Muscle layer of duodenum (tissue), 2 donors: Measurements from ENCODE around the gene ACSL5.

Source experiments
- H3K27ac ChIP-seq: one replicate; pipeline ENCODE4 v1.7.0; 2013; ENCODE audit warnings: mild to moderate bottlenecking, low read length
- H3K27me3 ChIP-seq: one replicate; pipeline ENCODE4 v1.7.0; 2013; ENCODE audit warnings: low read depth, mild to moderate bottlenecking, control low read depth, low read length
- H3K36me3 ChIP-seq, 2 donors: one replicate each; pipeline ENCODE4 v1.7.0; 2013; ENCODE audit warnings: low read length in 2 of 2, control low read depth in 1 of 2, mild to moderate bottlenecking in 1 of 2; ENCODE audit not compliant: insufficient read depth in 2 of 2, control insufficient read depth in 1 of 2
- H3K4me1 ChIP-seq, 2 donors: one replicate each; pipeline ENCODE4 v1.7.0; 2013; ENCODE audit warnings: low read length in 2 of 2, mild to moderate bottlenecking in 2 of 2, control low read depth in 1 of 2, moderate library complexity in 1 of 2; ENCODE audit not compliant: insufficient read depth in 2 of 2, control insufficient read depth in 1 of 2
- H3K4me3 ChIP-seq, 2 donors: one replicate each; pipeline ENCODE4 v1.7.0; 2013; ENCODE audit warnings: low read length in 2 of 2, low read depth in 1 of 2, mild to moderate bottlenecking in 1 of 2
- H3K9me3 ChIP-seq, 2 donors: one replicate each; pipeline ENCODE4 v1.7.0; 2013; ENCODE audit warnings: low read length in 2 of 2, control low read depth in 1 of 2, mild to moderate bottlenecking in 1 of 2; ENCODE audit not compliant: control insufficient read depth in 1 of 2
- donor health status: healthy.

ACSL5 gene

GRCh38 chr10:112373912-112374338 lies at the start of gene ACSL5:
TSS of gene ACSL5 (plus strand) at chr10:112374116. CDS start at chr10:112394947, 20,831 bp downstream.
- H3K4me1 ChIP-seq: peaks cover 8 to 18% of the 10 kb centered on the region in 2 donors
- H3K9me3 ChIP-seq: no peaks in the 10 kb centered on the region
- peak within 1 kb of the TSS in 1 of 2 donors; percentile 80 for H3K4me3 ChIP-seq
- peak within 1 kb of the TSS; percentile 98 for H3K27ac ChIP-seq
- no peaks in the 10 kb centered on the region for H3K36me3 ChIP-seq
- no peaks in the 10 kb centered on the region for H3K27me3 ChIP-seq

GRCh38 chr10:112327678-112328077 lies 46.2 kb upstream of the ACSL5 start:
- H3K4me1 ChIP-seq: no peaks in the 10 kb centered on the region
- no peak overlapping the region for H3K27ac ChIP-seq
- no peaks in the 10 kb centered on the region for H3K36me3 ChIP-seq
- no peak overlapping the region for H3K4me3 ChIP-seq
- no peaks in the 10 kb centered on the region for H3K9me3 ChIP-seq
- no peaks in the 10 kb centered on the region for H3K27me3 ChIP-seq

- Histone ChIP-seq H3K36me3 (no peaks in the 10 kb centered on the region), H3K9me3 (no peaks in the 10 kb centered on the region), H3K4me3 (no peak overlapping the region), H3K27me3 (no peaks in the 10 kb centered on the region), H3K4me1 (no peaks in the 10 kb centered on the region), H3K27ac (no peak overlapping the region)
Measured at GRCh38 chr10:112330162-112330561, 43.8 kb upstream of the ACSL5 start.

GRCh38 chr10:112330607-112331160 lies 43.2 kb upstream of the ACSL5 start:
- Histone ChIP-seq H3K36me3 (no peaks in the 10 kb centered on the region), H3K27ac (no peak overlapping the region), H3K4me3 (no peak overlapping the region), H3K27me3 (no peaks in the 10 kb centered on the region), H3K4me1 (no peaks in the 10 kb centered on the region), H3K9me3 (no peaks in the 10 kb centered on the region)

GRCh38 chr10:112332022-112332421 lies 41.9 kb upstream of the ACSL5 start:
- H3K9me3 ChIP-seq: no peaks in the 10 kb centered on the region
- H3K36me3 ChIP-seq: no peaks in the 10 kb centered on the region
- no peak overlapping the region for H3K27ac ChIP-seq
- H3K27me3 ChIP-seq: no peaks in the 10 kb centered on the region
- no peak overlapping the region for H3K4me3 ChIP-seq
- no peaks in the 10 kb centered on the region for H3K4me1 ChIP-seq

- H3K27ac ChIP-seq: no peak overlapping the region
- no peak overlapping the region for H3K4me3 ChIP-seq
- no peaks in the 10 kb centered on the region for H3K9me3 ChIP-seq
- H3K4me1 ChIP-seq: no peaks in the 10 kb centered on the region
- H3K36me3 ChIP-seq: no peaks in the 10 kb centered on the region
- H3K27me3 ChIP-seq: no peaks in the 10 kb centered on the region
Measured at GRCh38 chr10:112332509-112333228, 41.2 kb upstream of the ACSL5 start.

- Histone ChIP-seq H3K27me3 (no peaks in the 10 kb centered on the region), H3K9me3 (no peaks in the 10 kb centered on the region), H3K27ac (peak overlapping the region; percentile 82), H3K36me3 (no peaks in the 10 kb centered on the region), H3K4me1 (no peaks in the 10 kb centered on the region), H3K4me3 (no peak overlapping the region)
Measured at GRCh38 chr10:112333452-112333851, 40.5 kb upstream of the ACSL5 start.

- Histone ChIP-seq H3K9me3 (no peaks in the 10 kb centered on the region), H3K36me3 (no peaks in the 10 kb centered on the region), H3K4me3 (no peak overlapping the region), H3K27ac (peak overlapping the region; percentile 82), H3K4me1 (no peaks in the 10 kb centered on the region), H3K27me3 (no peaks in the 10 kb centered on the region)
Measured at GRCh38 chr10:112335111-112335867, 38.6 kb upstream of the ACSL5 start.

- H3K9me3 ChIP-seq: no peaks in the 10 kb centered on the region
- H3K27me3 ChIP-seq: no peaks in the 10 kb centered on the region
- no peak overlapping the region for H3K4me3 ChIP-seq
- H3K36me3 ChIP-seq: no peaks in the 10 kb centered on the region
- H3K4me1 ChIP-seq: no peaks in the 10 kb centered on the region
- H3K27ac ChIP-seq: peak overlapping the region; percentile 82
Measured at GRCh38 chr10:112335868-112336265, 38.0 kb upstream of the ACSL5 start.

- H3K27me3 ChIP-seq: no peaks in the 10 kb centered on the region
- no peak overlapping the region for H3K4me3 ChIP-seq
- H3K27ac ChIP-seq: peak overlapping the region; percentile 82
- H3K9me3 ChIP-seq: no peaks in the 10 kb centered on the region
- no peaks in the 10 kb centered on the region for H3K36me3 ChIP-seq
- H3K4me1 ChIP-seq: no peaks in the 10 kb centered on the region
Measured at GRCh38 chr10:112336556-112337201, 37.2 kb upstream of the ACSL5 start.

GRCh38 chr10:112338957-112339356 lies 35.0 kb upstream of the ACSL5 start:
- no peaks in the 10 kb centered on the region for H3K4me1 ChIP-seq
- no peak overlapping the region for H3K4me3 ChIP-seq
- no peaks in the 10 kb centered on the region for H3K9me3 ChIP-seq

More at GRCh38 chr10:112338957-112339356, 35.0 kb upstream of the ACSL5 start:
- H3K27me3 ChIP-seq: no peaks in the 10 kb centered on the region
- no peak overlapping the region for H3K27ac ChIP-seq
- H3K36me3 ChIP-seq: no peaks in the 10 kb centered on the region
